Measurements from ENCODE around the gene ANKRD13A. TPM values are rescaled to one million over a fixed set of nuclear protein-coding genes. Genes with fewer than 3 reads are reported as not detected.

Gene ANKRD13A
- total and polyA plus RNA-seq, 2 of the 8 experiments (the other 6 are each of a cell fraction or from before 2014, with no cell fraction given), result 16.8 to 21.4 TPM

GRCh38 chr12:109972821-109973220, 26.4 kb upstream of the ANKRD13A start (continued):
- TF ChIP-seq ZNF274 (IDR thresholded peaks at IDR 0.05; ENCODE audit: borderline replicate concordance, extremely low read depth, low read length), result no peak

Measured in H1 (cell line).